ENCODE measurements around the gene ASTL. TPM values are rescaled to one million over a fixed set of nuclear protein-coding genes. Genes with fewer than 3 reads are reported as not detected.

The ASTL gene
- total and polyA plus RNA-seq, 2 donors (not counting 3 experiments of a cell fraction or from before 2014, with no cell fraction given) = not detected

DNA sequence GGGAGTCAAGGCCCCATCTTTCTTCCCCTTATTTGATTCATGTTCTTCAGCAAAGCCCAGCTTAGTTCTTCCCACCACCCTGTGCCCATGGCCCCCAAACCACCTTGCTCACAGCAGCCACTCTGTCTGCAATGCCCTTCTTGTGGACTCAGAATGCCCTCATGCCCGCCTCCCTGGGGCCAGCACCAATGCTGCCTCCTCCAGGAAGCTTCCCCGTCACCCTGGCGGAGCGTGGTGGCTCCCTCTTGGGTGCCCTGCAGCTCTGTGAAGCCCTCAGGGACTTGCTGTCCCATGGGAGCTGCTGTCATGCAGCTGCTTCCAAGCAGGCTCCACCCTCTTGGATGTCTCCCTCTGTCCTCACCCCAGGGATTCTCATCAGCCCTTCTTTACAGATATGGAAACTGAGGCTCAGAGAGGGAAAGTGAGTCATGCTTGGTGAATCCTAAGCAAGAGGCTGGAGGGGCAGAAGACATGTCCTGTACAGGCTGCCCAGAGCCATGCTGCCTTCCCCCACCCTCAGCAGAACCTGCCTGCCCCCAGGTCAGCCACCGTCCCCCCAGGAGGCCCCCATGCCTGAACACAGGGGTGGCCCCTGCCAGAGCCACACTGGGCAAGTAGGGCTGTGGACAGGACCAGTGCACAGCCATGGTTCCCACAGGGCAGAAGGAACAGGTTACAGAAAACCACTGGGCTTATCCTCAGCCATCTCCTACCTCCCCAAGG lies 18.8 kb upstream of the ASTL start:
- dilution Hi-C loops (cut with MboI; ENCODE audit: extremely low pct_ligation_motif_present, low sequenced_read_pairs) (no loop called here), intact Hi-C loops (cut with micrococcal nuclease) (no loop called here)
- H3K4me2 ChIP-seq (ENCODE audit: insufficient read depth, low read length) = no peak overlapping the region
- FAIRE-seq (no peak), DNase-seq (ENCODE audit: low read depth, low spot score) (no peak)
- H3K36me3 ChIP-seq (ENCODE audit: control insufficient read depth in 2 of 2, extremely low read depth in 1 of 2, insufficient read depth in 2 of 2, low read length in 2 of 2) = no peaks in the 10 kb centered on the region
- no peak overlapping the region for H3K4me3 ChIP-seq (replicated peaks in 1 of 3; ENCODE audit: insufficient read depth in 1 of 3, low read depth in 1 of 3, low read length in 3 of 3)
- ChIA-PET POLR2A (interaction anchor here (0.6 kb wide), 1 partner anchor 84 kb away, joined by 6 read pairs; no protein-coding TSS in a partner anchor), CTCF (interaction anchor here (4.0 kb wide), 1 partner anchor 18 kb away, joined by 23 read pairs; no protein-coding TSS in a partner anchor)
- no peak overlapping the region for H2AFZ ChIP-seq (ENCODE audit: low read depth, low read length)
- no peaks in the 10 kb centered on the region for H3K9me1 ChIP-seq (replicated peaks; ENCODE audit: control insufficient read depth, extremely low read depth, insufficient read depth, low read length)
- no peak overlapping the region for H3K27ac ChIP-seq (ENCODE audit: insufficient read depth, low read depth, low read length)
- H3K27me3 ChIP-seq (ENCODE audit: control insufficient read depth in 2 of 2, insufficient read depth in 2 of 2, low read length in 2 of 2) = peaks cover 0 to 6% of the 10 kb centered on the region in 2 experiments
- H3K4me1 ChIP-seq (ENCODE audit: control insufficient read depth, extremely low read depth, insufficient read depth, low read length) = no peaks in the 10 kb centered on the region
- no peaks in the 10 kb centered on the region for H3K9me3 ChIP-seq (replicated peaks; ENCODE audit: control insufficient read depth, insufficient read depth, low read length)
- H3K79me2 ChIP-seq (ENCODE audit: control insufficient read depth, insufficient read depth, low read length) = no peaks in the 10 kb centered on the region
- no peak overlapping the region for H3K9ac ChIP-seq (replicated peaks; ENCODE audit: extremely low read depth, insufficient read depth, low read length)
- no peaks in the 10 kb centered on the region for H4K20me1 ChIP-seq (replicated peaks; ENCODE audit: control insufficient read depth, extremely low read depth, insufficient read depth, low read length)
- no TSS peak for BruUV-seq (replicated peaks)
- TF ChIP-seq JUN (IDR thresholded peaks at IDR 0.05; ENCODE audit: borderline replicate concordance, insufficient read depth, insufficient read length, low read depth) (no peak), GATA2 (IDR thresholded peaks at IDR 0.05; ENCODE audit: insufficient read depth, insufficient read length, low read depth, low read length) (no peak), MAX (IDR thresholded peaks at IDR 0.05; ENCODE audit: insufficient read depth, insufficient read length) (no peak), EZH2 (IDR thresholded peaks at IDR 0.05; ENCODE audit: borderline replicate concordance, low read depth, low read length, severe bottlenecking) (no peak), POLR2A (IDR thresholded peaks at IDR 0.05; ENCODE audit: low read depth, low read length) (no peak), FOS (IDR thresholded peaks at IDR 0.05; ENCODE audit: borderline replicate concordance, insufficient read depth, low read length) (no peak), MYC (IDR thresholded peaks at IDR 0.05; ENCODE audit: low read depth, low read length) (no peak), POLR2AphosphoS5 (IDR thresholded peaks at IDR 0.05; ENCODE audit: insufficient read depth, low read depth, low read length) (no peak)
- TF ChIP-seq, protein P1, sequence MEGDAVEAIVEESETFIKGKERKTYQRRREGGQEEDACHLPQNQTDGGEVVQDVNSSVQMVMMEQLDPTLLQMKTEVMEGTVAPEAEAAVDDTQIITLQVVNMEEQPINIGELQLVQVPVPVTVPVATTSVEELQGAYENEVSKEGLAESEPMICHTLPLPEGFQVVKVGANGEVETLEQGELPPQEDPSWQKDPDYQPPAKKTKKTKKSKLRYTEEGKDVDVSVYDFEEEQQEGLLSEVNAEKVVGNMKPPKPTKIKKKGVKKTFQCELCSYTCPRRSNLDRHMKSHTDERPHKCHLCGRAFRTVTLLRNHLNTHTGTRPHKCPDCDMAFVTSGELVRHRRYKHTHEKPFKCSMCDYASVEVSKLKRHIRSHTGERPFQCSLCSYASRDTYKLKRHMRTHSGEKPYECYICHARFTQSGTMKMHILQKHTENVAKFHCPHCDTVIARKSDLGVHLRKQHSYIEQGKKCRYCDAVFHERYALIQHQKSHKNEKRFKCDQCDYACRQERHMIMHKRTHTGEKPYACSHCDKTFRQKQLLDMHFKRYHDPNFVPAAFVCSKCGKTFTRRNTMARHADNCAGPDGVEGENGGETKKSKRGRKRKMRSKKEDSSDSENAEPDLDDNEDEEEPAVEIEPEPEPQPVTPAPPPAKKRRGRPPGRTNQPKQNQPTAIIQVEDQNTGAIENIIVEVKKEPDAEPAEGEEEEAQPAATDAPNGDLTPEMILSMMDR (IDR thresholded peaks at IDR 0.05; ENCODE audit: extremely low read depth in 1 of 2, insufficient read depth in 1 of 2, low read depth in 1 of 2, low read length in 2 of 2) = no peak

Data from endothelial cell of umbilical vein (primary cell).